ENCODE results near the gene GGT7. TPM values are rescaled to one million over a fixed set of nuclear protein-coding genes. Genes with fewer than 3 reads are reported as not detected.
"Not testable (repeated sequence)": the region's sequence is repeated elsewhere in the genome, so short reads cannot be mapped to it uniquely, and the experiment has no call there.

Gene GGT7
- total RNA-seq, 1 experiment from 2014 or later, result not detected

- no peaks in the 10 kb centered on the region for H3K9me3 ChIP-seq (ENCODE audit: low read length)
- peak overlapping the region; percentile 59 for H3K27ac ChIP-seq (ENCODE audit: low read length)
- H3K9ac ChIP-seq (ENCODE audit: low read length), result peak overlapping the region; percentile 81
- peaks cover 6% of the 10 kb centered on the region; the same call in 1 of the 2 replicates for H4K20me1 ChIP-seq (ENCODE audit: insufficient read depth, low read depth, low read length)
- H3K4me1 ChIP-seq (ENCODE audit: low read length), result peaks cover 27% of the 10 kb centered on the region
- peak overlapping the region; percentile 70 for H3K4me2 ChIP-seq (ENCODE audit: low read depth, low read length, poor library complexity, severe bottlenecking)
- H3K27me3 ChIP-seq (ENCODE audit: low read length), result no peaks in the 10 kb centered on the region
- no peaks in the 10 kb centered on the region for H3K9me2 ChIP-seq (replicated peaks; ENCODE audit: insufficient read depth, low read length)
- peak overlapping the region; percentile 76 for H3K4me3 ChIP-seq (ENCODE audit: low read length)
- no peaks in the 10 kb centered on the region for H3K36me3 ChIP-seq (ENCODE audit: insufficient read depth, low read length)
- DNase-seq, result peak; percentile 87
- H2AFZ ChIP-seq (ENCODE audit: low read length), result no peak overlapping the region
- H3K79me2 ChIP-seq (ENCODE audit: low read length), result peaks cover 57% of the 10 kb centered on the region
These were observed 48.2 kb downstream of the GGT7 start for GRCh38 chr20:34824452-34824805.

- DNase-seq, result no peak
- Histone ChIP-seq H3K4me2 (ENCODE audit: low read depth, low read length, poor library complexity, severe bottlenecking) (peak overlapping the region; percentile 70), H3K9ac (ENCODE audit: low read length) (peak overlapping the region; percentile 81), H3K4me1 (ENCODE audit: low read length) (peaks cover 29% of the 10 kb centered on the region), H3K27ac (ENCODE audit: low read length) (no peak overlapping the region), H3K79me2 (ENCODE audit: low read length) (peaks cover 61% of the 10 kb centered on the region), H3K9me3 (ENCODE audit: low read length) (no peaks in the 10 kb centered on the region), H3K4me3 (ENCODE audit: low read length) (peak overlapping the region; percentile 76), H3K36me3 (ENCODE audit: insufficient read depth, low read length) (no peaks in the 10 kb centered on the region), H3K27me3 (ENCODE audit: low read length) (no peaks in the 10 kb centered on the region), H2AFZ (ENCODE audit: low read length) (no peak overlapping the region), H3K9me2 (replicated peaks; ENCODE audit: insufficient read depth, low read length) (no peaks in the 10 kb centered on the region), H4K20me1 (ENCODE audit: insufficient read depth, low read depth, low read length) (peaks cover 6% of the 10 kb centered on the region; the same call in 1 of the 2 replicates)
These were observed 48.6 kb downstream of the GGT7 start for GRCh38 chr20:34824026-34824425.

- DNase-seq, result no peak
- peaks cover 46% of the 10 kb centered on the region for H3K4me1 ChIP-seq (ENCODE audit: low read length)
- H3K4me2 ChIP-seq (ENCODE audit: low read depth, low read length, poor library complexity, severe bottlenecking), result no peak overlapping the region
- H3K27ac ChIP-seq (ENCODE audit: low read length), result no peak overlapping the region
- H3K36me3 ChIP-seq (ENCODE audit: insufficient read depth, low read length), result no peaks in the 10 kb centered on the region
- H3K9ac ChIP-seq (ENCODE audit: low read length), result no peak overlapping the region
- peaks cover 91% of the 10 kb centered on the region for H3K79me2 ChIP-seq (ENCODE audit: low read length)
- H3K9me2 ChIP-seq (replicated peaks; ENCODE audit: insufficient read depth, low read length), result no peaks in the 10 kb centered on the region
- no peaks in the 10 kb centered on the region for H3K9me3 ChIP-seq (ENCODE audit: low read length)
- H2AFZ ChIP-seq (ENCODE audit: low read length), result no peak overlapping the region
- peaks cover 6% of the 10 kb centered on the region; the same call in 1 of the 2 replicates for H4K20me1 ChIP-seq (ENCODE audit: insufficient read depth, low read depth, low read length)
- H3K4me3 ChIP-seq (ENCODE audit: low read length), result no peak overlapping the region
- H3K27me3 ChIP-seq (ENCODE audit: low read length), result no peaks in the 10 kb centered on the region
These were observed 51.7 kb downstream of the GGT7 start for GRCh38 chr20:34820805-34821578.

GRCh38 chr20:34817801-34818200, 54.9 kb downstream of the GGT7 start:
- Histone ChIP-seq H4K20me1 (ENCODE audit: insufficient read depth, low read depth, low read length) (no peaks in the 10 kb centered on the region; the same call in 1 of the 2 replicates), H3K27me3 (ENCODE audit: low read length) (no peaks in the 10 kb centered on the region), H3K9me3 (ENCODE audit: low read length) (no peaks in the 10 kb centered on the region), H3K27ac (ENCODE audit: low read length) (no peak overlapping the region; the same call in 1 of the 2 replicates), H2AFZ (ENCODE audit: low read length) (no peak overlapping the region), H3K36me3 (ENCODE audit: insufficient read depth, low read length) (no peaks in the 10 kb centered on the region), H3K9ac (ENCODE audit: low read length) (no peak overlapping the region), H3K79me2 (ENCODE audit: low read length) (peaks cover 100% of the 10 kb centered on the region), H3K4me3 (ENCODE audit: low read length) (no peak overlapping the region), H3K9me2 (replicated peaks; ENCODE audit: insufficient read depth, low read length) (no peaks in the 10 kb centered on the region), H3K4me2 (ENCODE audit: low read depth, low read length, poor library complexity, severe bottlenecking) (peak overlapping the region; percentile 23), H3K4me1 (ENCODE audit: low read length) (peaks cover 40% of the 10 kb centered on the region)
- no peak for DNase-seq

GRCh38 chr20:34817072-34817471, 55.6 kb downstream of the GGT7 start:
- H3K4me3 ChIP-seq (ENCODE audit: low read length), result no peak overlapping the region
- no peaks in the 10 kb centered on the region; the same call in 1 of the 2 replicates for H4K20me1 ChIP-seq (ENCODE audit: insufficient read depth, low read depth, low read length)
- H2AFZ ChIP-seq (ENCODE audit: low read length), result no peak overlapping the region
- H3K27ac ChIP-seq (ENCODE audit: low read length), result no peak overlapping the region
- peaks cover 100% of the 10 kb centered on the region for H3K79me2 ChIP-seq (ENCODE audit: low read length)
- no peaks in the 10 kb centered on the region for H3K9me2 ChIP-seq (replicated peaks; ENCODE audit: insufficient read depth, low read length)
- no peak for DNase-seq
- no peak overlapping the region for H3K9ac ChIP-seq (ENCODE audit: low read length)
- H3K36me3 ChIP-seq (ENCODE audit: insufficient read depth, low read length), result no peaks in the 10 kb centered on the region
- H3K4me1 ChIP-seq (ENCODE audit: low read length), result peaks cover 34% of the 10 kb centered on the region
- no peaks in the 10 kb centered on the region for H3K27me3 ChIP-seq (ENCODE audit: low read length)
- no peaks in the 10 kb centered on the region for H3K9me3 ChIP-seq (ENCODE audit: low read length)
- no peak overlapping the region for H3K4me2 ChIP-seq (ENCODE audit: low read depth, low read length, poor library complexity, severe bottlenecking)

- no peak overlapping the region for H3K9ac ChIP-seq (ENCODE audit: low read length)
- no peaks in the 10 kb centered on the region for H3K9me2 ChIP-seq (replicated peaks; ENCODE audit: insufficient read depth, low read length)
- H3K4me3 ChIP-seq (ENCODE audit: low read length), result no peak overlapping the region
- no peaks in the 10 kb centered on the region for H3K36me3 ChIP-seq (ENCODE audit: insufficient read depth, low read length)
- no peaks in the 10 kb centered on the region for H4K20me1 ChIP-seq (ENCODE audit: insufficient read depth, low read depth, low read length)
- no peaks in the 10 kb centered on the region for H3K9me3 ChIP-seq (ENCODE audit: low read length)
- H2AFZ ChIP-seq (ENCODE audit: low read length), result no peak overlapping the region
- no peak overlapping the region for H3K27ac ChIP-seq (ENCODE audit: low read length)
- no peak for DNase-seq
- no peaks in the 10 kb centered on the region for H3K27me3 ChIP-seq (ENCODE audit: low read length)
- no peak overlapping the region for H3K4me2 ChIP-seq (ENCODE audit: low read depth, low read length, poor library complexity, severe bottlenecking)
- H3K4me1 ChIP-seq (ENCODE audit: low read length), result peaks cover 34% of the 10 kb centered on the region
- H3K79me2 ChIP-seq (ENCODE audit: low read length), result peaks cover 99% of the 10 kb centered on the region
These were observed 57.0 kb downstream of the GGT7 start for GRCh38 chr20:34815636-34816035.

GRCh38 chr20:34808583-34808982, 64.1 kb downstream of the GGT7 start:
- DNase-seq, result no peak
- peaks cover 27% of the 10 kb centered on the region for H3K4me1 ChIP-seq (ENCODE audit: low read length)
- no peak overlapping the region for H3K4me2 ChIP-seq (ENCODE audit: low read depth, low read length, poor library complexity, severe bottlenecking)
- H3K9me3 ChIP-seq (ENCODE audit: low read length), result no peaks in the 10 kb centered on the region
- no peaks in the 10 kb centered on the region for H3K36me3 ChIP-seq (ENCODE audit: insufficient read depth, low read length)
- H3K9me2 ChIP-seq (replicated peaks; ENCODE audit: insufficient read depth, low read length), result no peaks in the 10 kb centered on the region
- H3K9ac ChIP-seq (ENCODE audit: low read length), result no peak overlapping the region
- H3K27ac ChIP-seq (ENCODE audit: low read length), result no peak overlapping the region
- no peak overlapping the region for H3K4me3 ChIP-seq (ENCODE audit: low read length)
- no peak overlapping the region for H2AFZ ChIP-seq (ENCODE audit: low read length)
- H3K27me3 ChIP-seq (ENCODE audit: low read length), result no peaks in the 10 kb centered on the region
- no peaks in the 10 kb centered on the region for H4K20me1 ChIP-seq (ENCODE audit: insufficient read depth, low read depth, low read length)
- peaks cover 93% of the 10 kb centered on the region for H3K79me2 ChIP-seq (ENCODE audit: low read length)

GRCh38 chr20:34807944-34808465, 64.7 kb downstream of the GGT7 start:
- H3K4me1 ChIP-seq (ENCODE audit: low read length), result peaks cover 27% of the 10 kb centered on the region
- H3K4me2 ChIP-seq (ENCODE audit: low read depth, low read length, poor library complexity, severe bottlenecking), result not testable (repeated sequence)

More at GRCh38 chr20:34807944-34808465, 64.7 kb downstream of the GGT7 start:
- peaks cover 93% of the 10 kb centered on the region for H3K79me2 ChIP-seq (ENCODE audit: low read length)
- H3K4me3 ChIP-seq (ENCODE audit: low read length); H3K27ac ChIP-seq (ENCODE audit: low read length); H3K9ac ChIP-seq (ENCODE audit: low read length); H3K9me2 ChIP-seq (replicated peaks; ENCODE audit: insufficient read depth, low read length); H2AFZ ChIP-seq (ENCODE audit: low read length); H4K20me1 ChIP-seq (ENCODE audit: insufficient read depth, low read depth, low read length); H3K27me3 ChIP-seq (ENCODE audit: low read length); H3K9me3 ChIP-seq (ENCODE audit: low read length); H3K36me3 ChIP-seq (ENCODE audit: insufficient read depth, low read length); DNase-seq: not testable (repeated sequence)

Data from Karpas-422 (cell line).